WERI-Rb-1 (cell line): Measurements from ENCODE around the gene C17orf67.
A peak's percentile ranks its signal among the peaks of the same experiment; 100 is the strongest.

Experiments
- DNase-seq: peaks from one replicate; pipeline ENCODE4 v3.0.0-alpha.2; 2020
- H3K27ac ChIP-seq: fragments of 250-450 bp; sonication (Bioruptor Pico); 2 replicates; pipeline ENCODE4 v1.5.1; 2020; ENCODE audit warnings: mild to moderate bottlenecking, moderate library complexity
- H3K27me3 ChIP-seq: fragments of 250-450 bp; sonication (Bioruptor Pico); 2 replicates; pipeline ENCODE4 v1.5.1; 2021; ENCODE audit warnings: mild to moderate bottlenecking, low read depth, moderate library complexity; ENCODE audit not compliant: insufficient read depth, severe bottlenecking
- H3K36me3 ChIP-seq: fragments of 250-450 bp; sonication (Bioruptor Pico); 2 replicates; pipeline ENCODE4 v1.5.1; 2020; ENCODE audit warnings: mild to moderate bottlenecking, moderate library complexity
- H3K4me3 ChIP-seq: 2 replicates; pipeline ENCODE4 v1.5.1; 2011; ENCODE audit warnings: low read depth, mild to moderate bottlenecking, control low read depth, low read length
- H3K9me3 ChIP-seq: fragments of 250-450 bp; sonication (Bioruptor Pico); 2 replicates; pipeline ENCODE4 v1.5.1; 2021; ENCODE audit warnings: mild to moderate bottlenecking, moderate library complexity; ENCODE audit not compliant: severe bottlenecking
- TF ChIP-seq, protein P1 (sequence below): IDR thresholded peaks from 2 replicates; pipeline ENCODE4 v1.5.1; 2011; ENCODE audit warnings: low read depth, mild to moderate bottlenecking, control low read depth, inconsistent platforms, low read length

The C17orf67 gene

DNA sequence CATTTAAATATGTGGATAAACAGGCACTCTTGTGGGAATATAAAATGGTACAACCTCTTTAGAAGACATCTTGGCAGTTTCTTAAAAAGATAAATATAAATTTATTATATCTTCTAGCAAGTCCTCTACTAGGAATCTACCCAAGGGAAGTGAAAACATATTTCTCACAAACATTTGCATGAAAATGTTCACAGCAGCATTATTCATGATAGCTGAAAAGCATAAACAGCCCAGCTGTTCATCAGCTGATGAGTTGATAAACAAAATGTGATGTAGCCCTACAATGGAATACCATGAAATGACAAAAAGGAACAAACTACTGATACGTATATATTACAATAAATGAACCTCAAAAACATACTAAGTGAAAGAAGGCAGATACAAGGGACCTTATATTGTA is 12.2 kb upstream of the C17orf67 start:
- Histone ChIP-seq H3K27me3 (no peaks in the 10 kb centered on the region), H3K4me3 (no peak overlapping the region), H3K9me3 (no peaks in the 10 kb centered on the region), H3K36me3 (peaks cover 30% of the 10 kb centered on the region), H3K27ac (no peak overlapping the region)
- no peak for DNase-seq
- TF ChIP-seq, protein P1, sequence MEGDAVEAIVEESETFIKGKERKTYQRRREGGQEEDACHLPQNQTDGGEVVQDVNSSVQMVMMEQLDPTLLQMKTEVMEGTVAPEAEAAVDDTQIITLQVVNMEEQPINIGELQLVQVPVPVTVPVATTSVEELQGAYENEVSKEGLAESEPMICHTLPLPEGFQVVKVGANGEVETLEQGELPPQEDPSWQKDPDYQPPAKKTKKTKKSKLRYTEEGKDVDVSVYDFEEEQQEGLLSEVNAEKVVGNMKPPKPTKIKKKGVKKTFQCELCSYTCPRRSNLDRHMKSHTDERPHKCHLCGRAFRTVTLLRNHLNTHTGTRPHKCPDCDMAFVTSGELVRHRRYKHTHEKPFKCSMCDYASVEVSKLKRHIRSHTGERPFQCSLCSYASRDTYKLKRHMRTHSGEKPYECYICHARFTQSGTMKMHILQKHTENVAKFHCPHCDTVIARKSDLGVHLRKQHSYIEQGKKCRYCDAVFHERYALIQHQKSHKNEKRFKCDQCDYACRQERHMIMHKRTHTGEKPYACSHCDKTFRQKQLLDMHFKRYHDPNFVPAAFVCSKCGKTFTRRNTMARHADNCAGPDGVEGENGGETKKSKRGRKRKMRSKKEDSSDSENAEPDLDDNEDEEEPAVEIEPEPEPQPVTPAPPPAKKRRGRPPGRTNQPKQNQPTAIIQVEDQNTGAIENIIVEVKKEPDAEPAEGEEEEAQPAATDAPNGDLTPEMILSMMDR: no peak

DNA sequence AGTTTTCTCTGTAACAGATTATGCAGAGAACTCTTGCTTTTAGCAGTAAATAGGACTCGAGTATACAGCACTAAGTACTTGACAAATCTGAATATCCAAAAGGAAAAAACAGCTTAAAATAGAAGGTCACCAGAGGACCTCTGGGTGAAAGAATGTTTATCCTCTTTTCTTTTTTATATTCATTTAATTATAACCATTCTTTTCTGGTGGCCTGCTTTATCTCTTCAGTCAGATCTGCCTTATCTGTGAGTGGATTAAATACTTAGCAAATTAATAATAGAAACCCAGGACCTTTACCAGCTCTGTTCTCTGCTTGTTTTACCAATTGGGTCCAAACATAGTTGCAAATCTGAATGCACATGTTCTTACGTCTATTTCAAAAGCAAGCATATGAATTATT is 8.9 kb upstream of the C17orf67 start:
- Histone ChIP-seq H3K27me3 (no peaks in the 10 kb centered on the region), H3K9me3 (no peaks in the 10 kb centered on the region), H3K36me3 (peaks cover 32% of the 10 kb centered on the region), H3K4me3 (no peak overlapping the region), H3K27ac (no peak overlapping the region)
- DNase-seq: no peak
- TF ChIP-seq, protein P1: no peak

DNA sequence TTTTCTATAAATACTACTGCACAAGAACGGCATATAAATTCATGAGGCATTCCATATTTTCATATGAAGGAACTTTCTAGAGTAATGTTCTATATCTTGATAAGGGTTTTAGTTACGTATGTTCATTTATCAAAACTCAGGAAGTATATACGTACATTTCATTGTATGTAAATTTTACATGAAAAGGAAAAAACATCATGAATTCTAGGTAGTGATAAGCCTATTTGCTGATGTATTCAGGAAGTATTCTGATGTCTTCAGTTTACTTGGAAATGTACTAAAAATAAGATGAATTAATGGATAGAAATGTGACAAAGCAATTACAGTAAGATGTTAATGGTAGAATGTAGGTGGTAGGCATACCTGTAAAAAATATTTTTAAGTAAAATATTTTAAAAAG is 5.0 kb upstream of the C17orf67 start:
- Histone ChIP-seq H3K27ac (no peak overlapping the region), H3K27me3 (no peaks in the 10 kb centered on the region), H3K36me3 (peaks cover 51% of the 10 kb centered on the region), H3K9me3 (no peaks in the 10 kb centered on the region), H3K4me3 (no peak overlapping the region)
- DNase-seq: no peak
- TF ChIP-seq, protein P1: no peak

DNA sequence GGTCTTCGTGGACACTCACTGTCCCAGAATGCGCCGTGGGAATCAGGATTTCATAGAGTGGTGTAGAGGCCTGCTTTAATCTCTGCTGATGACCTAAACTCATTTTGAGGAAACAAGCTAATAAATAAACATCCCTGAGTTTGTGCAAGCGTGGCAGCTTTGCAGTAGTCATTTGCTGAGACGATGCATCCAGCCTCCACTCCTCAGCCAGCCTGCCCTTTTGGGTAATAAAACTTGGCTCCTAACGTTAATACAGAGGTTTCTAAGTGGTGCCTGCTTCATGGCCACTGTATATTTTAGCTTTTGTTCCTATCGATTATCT is 1.5 kb upstream of the C17orf67 start:
- no peaks in the 10 kb centered on the region for H3K27me3 ChIP-seq
- H3K9me3 ChIP-seq: no peaks in the 10 kb centered on the region
- peaks cover 44% of the 10 kb centered on the region for H3K36me3 ChIP-seq
- TF ChIP-seq, protein P1: no peak
- DNase-seq: no peak
- H3K27ac ChIP-seq: no peak overlapping the region
- peak overlapping the region; percentile 97 for H3K4me3 ChIP-seq

DNA sequence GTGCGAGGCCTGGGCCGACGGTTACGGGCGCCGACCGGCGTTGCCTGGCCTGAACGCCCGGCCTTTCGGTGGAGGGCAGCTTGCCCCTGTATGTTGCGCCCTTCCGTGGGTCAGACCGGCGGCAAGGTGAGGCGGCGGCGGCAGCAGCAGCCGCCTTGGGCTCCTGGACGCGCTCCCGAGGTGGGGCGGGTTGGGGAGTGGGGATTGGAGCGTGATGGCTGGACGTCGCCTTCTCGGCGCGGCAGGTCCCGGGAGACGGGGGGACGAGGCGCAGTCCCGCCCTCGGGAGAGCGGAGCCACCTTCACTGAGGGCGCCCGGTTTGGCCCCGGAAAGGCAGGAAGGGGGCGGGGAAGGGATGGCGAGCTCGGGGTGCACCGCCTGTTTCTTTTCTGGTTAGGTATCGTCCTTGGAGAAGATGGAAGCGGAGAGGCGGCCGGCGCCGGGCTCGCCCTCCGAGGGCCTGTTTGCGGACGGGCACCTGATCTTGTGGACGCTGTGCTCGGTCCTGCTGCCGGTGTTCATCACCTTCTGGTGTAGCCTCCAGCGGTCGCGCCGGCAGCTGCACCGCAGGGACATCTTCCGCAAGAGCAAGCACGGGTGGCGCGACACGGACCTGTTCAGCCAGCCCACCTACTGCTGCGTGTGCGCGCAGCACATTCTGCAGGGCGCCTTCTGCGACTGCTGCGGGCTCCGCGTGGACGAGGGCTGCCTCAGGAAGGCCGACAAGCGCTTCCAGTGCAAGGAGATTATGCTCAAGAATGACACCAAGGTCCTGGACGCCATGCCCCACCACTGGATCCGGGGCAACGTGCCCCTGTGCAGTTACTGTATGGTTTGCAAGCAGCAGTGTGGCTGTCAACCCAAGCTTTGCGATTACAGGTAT is 902 bp upstream of the C17orf67 start:
- Histone ChIP-seq H3K27me3 (no peaks in the 10 kb centered on the region), H3K36me3 (peaks cover 38% of the 10 kb centered on the region), H3K4me3 (peak overlapping the region; percentile 97), H3K9me3 (no peaks in the 10 kb centered on the region), H3K27ac (peak overlapping the region; percentile 92)
- DNase-seq: peak; percentile 82
- TF ChIP-seq, protein P1: peak; percentile 25; the same call in 1 of the 2 replicates
